ENCODE data around the gene RAB27B.

Gene RAB27B

DNA sequence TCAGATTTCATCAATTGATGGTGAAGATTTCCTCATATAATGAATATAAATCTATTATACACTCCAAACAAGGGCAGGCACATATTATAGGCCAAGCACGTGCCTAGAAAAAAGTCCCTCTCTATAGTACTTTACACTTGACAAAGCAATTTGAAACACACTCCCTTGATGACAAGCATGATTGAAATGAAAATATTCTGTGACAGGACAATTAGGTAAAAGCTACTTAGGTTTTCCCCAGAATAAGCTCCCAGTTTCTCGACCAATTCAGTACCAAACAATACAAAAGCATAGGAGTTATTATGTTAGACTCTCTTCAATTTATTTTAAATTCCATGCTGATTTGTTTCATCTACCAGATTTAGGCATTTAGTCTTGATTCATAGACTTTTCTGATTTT, 83.3 kb downstream of the RAB27B start:
- no peak for DNase-seq (ENCODE audit: low spot score)

GRCh38 chr18:54914816-54915215, 86.5 kb downstream of the RAB27B start:
- no peak for DNase-seq (ENCODE audit: low spot score)

DNA sequence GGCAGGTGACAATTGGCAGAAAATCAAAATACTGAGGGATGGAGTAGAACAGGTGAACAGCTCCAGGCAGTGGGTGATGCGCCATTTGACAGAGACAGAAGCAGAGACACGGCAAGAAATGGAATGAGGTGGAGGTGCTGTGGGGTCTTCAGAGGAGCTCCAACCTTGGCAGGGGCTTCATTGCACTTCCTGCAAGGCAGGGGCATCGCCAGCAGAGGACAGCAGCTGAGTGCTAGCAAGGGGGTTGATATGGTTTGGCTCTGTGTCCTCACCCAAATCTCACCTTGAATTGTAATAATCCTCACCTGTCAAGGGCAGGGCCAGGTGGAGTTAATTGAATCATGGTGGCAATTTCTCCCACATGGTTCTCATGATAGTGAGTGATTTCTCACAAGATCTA, 88.2 kb downstream of the RAB27B start:
- DNase-seq (ENCODE audit: low spot score), result no peak

DNA sequence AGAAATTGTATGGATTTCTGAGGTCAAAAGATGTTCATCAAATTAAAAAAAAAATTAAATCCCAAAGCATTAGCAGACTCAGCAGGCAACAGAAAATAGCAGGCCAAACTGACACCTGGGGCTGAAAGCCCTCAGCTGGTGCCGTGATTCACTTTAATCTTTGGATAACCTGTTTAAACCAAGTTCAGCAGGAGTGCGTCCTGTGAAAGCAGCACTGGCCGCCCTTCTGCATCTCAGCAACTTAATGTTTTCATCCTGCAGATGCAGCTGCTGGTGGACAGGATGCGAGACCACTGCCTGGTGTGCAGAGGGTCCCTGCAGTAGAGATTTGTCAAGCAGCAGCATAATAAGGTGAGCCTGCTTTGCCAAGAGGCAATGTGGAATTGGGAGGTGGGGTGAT, 89.8 kb downstream of the RAB27B start:
- no peak for DNase-seq (ENCODE audit: low spot score)

DNA sequence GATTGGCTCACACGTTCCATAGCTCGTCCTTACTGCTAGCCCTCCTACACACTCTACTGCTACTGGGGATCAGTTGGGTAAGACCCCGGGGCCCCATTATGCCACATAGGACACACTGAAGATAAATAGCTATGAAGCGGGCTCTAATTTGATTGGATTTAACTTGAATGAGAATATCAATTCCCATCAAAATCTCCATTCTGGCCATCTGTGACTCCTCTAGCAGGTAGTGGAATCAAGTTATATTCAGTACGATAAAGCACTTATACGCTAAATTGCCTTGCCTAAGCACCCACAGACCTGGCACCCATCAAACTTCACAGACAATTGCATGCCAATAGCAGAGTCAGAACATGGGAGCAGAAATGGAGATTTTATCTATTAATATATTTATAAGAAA, 91.1 kb downstream of the RAB27B start:
- DNase-seq (ENCODE audit: low spot score), result no peak

GRCh38 chr18:54923339-54923956, 95.2 kb downstream of the RAB27B start:
- no peak for DNase-seq (ENCODE audit: low spot score)

DNA sequence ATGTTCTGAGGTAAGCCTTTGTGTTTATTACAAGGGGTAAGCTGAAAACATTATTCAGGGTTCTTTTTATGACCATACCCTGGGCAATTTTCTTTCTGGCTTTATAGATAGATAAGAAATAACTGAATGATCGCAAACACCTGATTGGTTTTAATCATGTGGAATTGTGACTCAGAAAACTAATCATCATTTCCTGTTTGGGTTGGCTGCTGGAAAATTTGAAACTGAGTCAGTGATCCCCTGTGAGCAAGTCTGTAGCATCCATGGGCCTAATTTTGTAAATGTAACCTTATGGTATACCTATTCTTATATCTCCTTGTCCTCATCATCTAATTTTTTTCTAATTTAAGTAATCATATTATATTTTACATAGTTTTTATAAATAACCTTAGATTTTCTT, 96.7 kb downstream of the RAB27B start:
- DNase-seq (ENCODE audit: low spot score), result no peak

- no peak for DNase-seq (ENCODE audit: low spot score)
These were observed 98.5 kb downstream of the RAB27B start for GRCh38 chr18:54926593-54927325.

DNA sequence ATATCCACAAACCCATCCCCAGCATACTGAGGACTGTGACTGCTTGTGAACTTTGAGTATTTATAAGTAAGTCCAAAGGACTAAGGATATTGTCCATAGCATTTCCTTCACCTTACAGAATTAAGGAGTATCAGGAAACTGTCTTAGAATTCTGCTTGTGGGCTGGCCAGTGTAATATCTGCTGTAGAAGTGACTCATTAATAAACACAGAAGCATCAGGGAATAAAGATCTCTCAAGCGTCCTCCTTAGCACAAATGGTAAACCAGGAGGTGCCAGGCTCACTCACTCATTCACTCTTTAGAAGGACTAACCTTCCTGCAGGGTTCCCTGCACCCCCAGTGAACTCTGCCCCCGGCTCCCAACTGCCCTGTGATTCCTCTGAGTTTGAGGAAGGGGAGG, 100.0 kb downstream of the RAB27B start:
- DNase-seq (ENCODE audit: low spot score), result no peak

- no peak for DNase-seq (ENCODE audit: low spot score)
These were observed 102.9 kb downstream of the RAB27B start for GRCh38 chr18:54931152-54931551.

- no peak for DNase-seq (ENCODE audit: low spot score)
These were observed 104.2 kb downstream of the RAB27B start for GRCh38 chr18:54932472-54932871.

DNA sequence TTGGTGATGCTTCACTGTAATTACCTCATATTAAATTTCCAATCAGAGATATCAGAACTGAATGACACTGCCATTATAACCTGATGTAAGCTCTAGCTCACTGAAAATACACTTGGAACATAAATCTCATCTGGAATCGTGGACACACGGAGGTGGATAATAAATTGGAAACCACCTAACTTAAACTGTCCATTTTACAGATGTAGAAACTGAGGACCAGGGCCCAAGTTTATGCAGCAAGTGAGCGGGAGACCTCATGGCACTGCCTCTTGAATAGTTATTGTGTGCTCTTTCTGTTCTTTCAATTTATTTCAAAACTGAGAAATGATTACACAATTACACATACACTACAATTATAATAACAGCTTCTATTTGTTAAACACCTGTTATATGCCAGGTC, 110.2 kb downstream of the RAB27B start:
- DNase-seq (ENCODE audit: low spot score), result no peak

- no peak for DNase-seq (ENCODE audit: low spot score)
These were observed 111.2 kb downstream of the RAB27B start for GRCh38 chr18:54939361-54939917.

DNA sequence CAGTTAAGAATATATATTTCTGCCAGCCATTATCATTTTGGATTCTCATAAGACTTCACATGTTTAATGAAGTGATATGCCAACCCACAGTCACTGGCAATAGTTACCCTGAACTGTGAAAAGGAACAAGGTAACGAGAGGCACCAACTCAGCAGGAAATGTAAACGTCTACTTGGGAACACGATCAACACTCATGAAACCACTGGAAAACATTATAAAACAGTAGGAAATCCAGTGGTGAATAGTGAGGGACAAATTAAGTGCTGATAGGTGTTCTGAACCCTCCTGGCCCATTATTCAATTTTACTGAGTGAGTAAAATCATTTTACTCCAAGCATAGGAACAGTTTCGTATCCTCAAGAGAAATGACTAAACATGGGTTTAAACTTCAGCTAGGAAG, 113.9 kb downstream of the RAB27B start:
- no peak for DNase-seq (ENCODE audit: low spot score)

DNA sequence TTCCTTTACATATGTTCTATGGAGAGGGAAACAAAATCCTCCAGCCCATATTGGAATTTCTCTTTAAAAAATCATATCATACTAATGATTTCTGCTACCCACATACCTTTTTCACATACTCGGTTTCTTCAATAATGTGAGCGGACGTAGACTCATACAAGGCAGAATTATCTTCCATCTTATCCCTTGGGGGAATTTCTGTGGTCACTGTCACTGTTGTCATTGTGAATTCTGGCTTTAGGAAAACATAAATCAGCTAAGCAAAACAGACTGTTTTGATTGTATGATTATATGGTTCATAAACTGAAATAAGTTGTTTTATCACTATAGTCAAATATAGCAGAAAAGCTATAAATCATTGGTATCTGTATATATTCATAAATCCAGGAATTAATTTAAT, 114.3 kb downstream of the RAB27B start:
- DNase-seq (ENCODE audit: low spot score), result no peak

All from HuH-7 (cell line).